ENCODE results near the gene FIP1L1. TPM values are rescaled to one million over a fixed set of nuclear protein-coding genes. Genes with fewer than 3 reads are reported as not detected.

Gene FIP1L1
- total and polyA plus RNA-seq, 2 of the 13 experiments (the other 11 are each of a cell fraction or from before 2014, with no cell fraction given), result 14.9 to 69.4 TPM

DNA sequence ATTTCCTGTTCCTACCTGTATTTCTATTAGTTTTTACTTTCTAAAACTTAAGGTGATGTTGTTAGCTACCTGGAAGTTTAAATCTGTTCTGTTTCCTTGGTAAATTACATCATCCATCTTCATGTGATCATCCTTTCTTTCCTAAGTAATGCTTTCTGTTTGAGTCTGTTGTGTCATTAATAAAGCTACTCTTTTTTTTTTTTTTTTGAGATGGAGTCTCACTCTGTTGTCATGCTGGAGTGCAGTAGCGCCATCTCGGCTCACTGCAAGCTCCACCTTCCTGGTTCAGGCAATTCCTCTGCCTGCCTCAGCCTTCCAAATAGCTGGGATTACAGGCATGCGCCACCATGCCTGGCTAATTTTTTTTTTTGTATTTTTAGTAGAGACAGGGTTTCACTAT, 73.3 kb downstream of the FIP1L1 start:
- POLR2A ChIA-PET, result no interaction called here
- H3K36me3 ChIP-seq (replicated peaks in 1 of 2; ENCODE audit: control insufficient read depth in 1 of 2, insufficient read depth in 2 of 2, low read length in 2 of 2), result peaks cover 11 to 31% of the 10 kb centered on the region in 2 experiments; a peak in 4 of 5 replicates
- no peak overlapping the region for H3K27ac ChIP-seq (ENCODE audit: extremely low read length, insufficient read depth, low read length)
- TF ChIP-seq, protein P1, sequence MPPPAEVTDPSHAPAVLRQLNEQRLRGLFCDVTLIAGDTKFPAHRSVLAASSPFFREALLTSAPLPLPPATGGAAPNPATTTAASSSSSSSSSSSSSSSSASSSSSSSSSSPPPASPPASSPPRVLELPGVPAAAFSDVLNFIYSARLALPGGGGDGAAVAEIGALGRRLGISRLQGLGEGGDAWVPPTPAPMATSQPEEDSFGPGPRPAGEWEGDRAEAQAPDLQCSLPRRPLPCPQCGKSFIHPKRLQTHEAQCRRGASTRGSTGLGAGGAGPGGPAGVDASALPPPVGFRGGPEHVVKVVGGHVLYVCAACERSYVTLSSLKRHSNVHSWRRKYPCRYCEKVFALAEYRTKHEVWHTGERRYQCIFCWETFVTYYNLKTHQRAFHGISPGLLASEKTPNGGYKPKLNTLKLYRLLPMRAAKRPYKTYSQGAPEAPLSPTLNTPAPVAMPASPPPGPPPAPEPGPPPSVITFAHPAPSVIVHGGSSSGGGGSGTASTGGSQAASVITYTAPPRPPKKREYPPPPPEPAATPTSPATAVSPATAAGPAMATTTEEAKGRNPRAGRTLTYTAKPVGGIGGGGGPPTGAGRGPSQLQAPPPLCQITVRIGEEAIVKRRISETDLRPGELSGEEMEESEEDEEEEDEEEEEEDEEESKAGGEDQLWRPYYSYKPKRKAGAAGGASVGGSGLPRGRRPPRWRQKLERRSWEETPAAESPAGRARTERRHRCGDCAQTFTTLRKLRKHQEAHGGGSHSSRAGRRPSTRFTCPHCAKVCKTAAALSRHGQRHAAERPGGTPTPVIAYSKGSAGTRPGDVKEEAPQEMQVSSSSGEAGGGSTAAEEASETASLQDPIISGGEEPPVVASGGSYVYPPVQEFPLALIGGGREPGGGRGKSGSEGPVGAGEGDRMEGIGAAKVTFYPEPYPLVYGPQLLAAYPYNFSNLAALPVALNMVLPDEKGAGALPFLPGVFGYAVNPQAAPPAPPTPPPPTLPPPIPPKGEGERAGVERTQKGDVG (CRISPR knock-in tag; IDR thresholded peaks at IDR 0.05; ENCODE audit: borderline replicate concordance), result no peak
- TF ChIP-seq SRSF1 (optimal IDR thresholded peaks at IDR 0.05; ENCODE audit: low read depth, low read length), result no peak
- no peak for TF ChIP-seq ZKSCAN1 (IDR thresholded peaks at IDR 0.05; ENCODE audit: low read length)
- no peak for TF ChIP-seq ZNF136 (CRISPR knock-in tag; IDR thresholded peaks at IDR 0.05; ENCODE audit: low read depth)
- TF ChIP-seq CREM (IDR thresholded peaks at IDR 0.05), result no peak
- TF ChIP-seq CREM (CRISPR knock-in tag; IDR thresholded peaks at IDR 0.05), result no peak
- TF ChIP-seq ZNF780A (CRISPR knock-in tag; IDR thresholded peaks at IDR 0.05), result no peak
- TF ChIP-seq, protein P2, sequence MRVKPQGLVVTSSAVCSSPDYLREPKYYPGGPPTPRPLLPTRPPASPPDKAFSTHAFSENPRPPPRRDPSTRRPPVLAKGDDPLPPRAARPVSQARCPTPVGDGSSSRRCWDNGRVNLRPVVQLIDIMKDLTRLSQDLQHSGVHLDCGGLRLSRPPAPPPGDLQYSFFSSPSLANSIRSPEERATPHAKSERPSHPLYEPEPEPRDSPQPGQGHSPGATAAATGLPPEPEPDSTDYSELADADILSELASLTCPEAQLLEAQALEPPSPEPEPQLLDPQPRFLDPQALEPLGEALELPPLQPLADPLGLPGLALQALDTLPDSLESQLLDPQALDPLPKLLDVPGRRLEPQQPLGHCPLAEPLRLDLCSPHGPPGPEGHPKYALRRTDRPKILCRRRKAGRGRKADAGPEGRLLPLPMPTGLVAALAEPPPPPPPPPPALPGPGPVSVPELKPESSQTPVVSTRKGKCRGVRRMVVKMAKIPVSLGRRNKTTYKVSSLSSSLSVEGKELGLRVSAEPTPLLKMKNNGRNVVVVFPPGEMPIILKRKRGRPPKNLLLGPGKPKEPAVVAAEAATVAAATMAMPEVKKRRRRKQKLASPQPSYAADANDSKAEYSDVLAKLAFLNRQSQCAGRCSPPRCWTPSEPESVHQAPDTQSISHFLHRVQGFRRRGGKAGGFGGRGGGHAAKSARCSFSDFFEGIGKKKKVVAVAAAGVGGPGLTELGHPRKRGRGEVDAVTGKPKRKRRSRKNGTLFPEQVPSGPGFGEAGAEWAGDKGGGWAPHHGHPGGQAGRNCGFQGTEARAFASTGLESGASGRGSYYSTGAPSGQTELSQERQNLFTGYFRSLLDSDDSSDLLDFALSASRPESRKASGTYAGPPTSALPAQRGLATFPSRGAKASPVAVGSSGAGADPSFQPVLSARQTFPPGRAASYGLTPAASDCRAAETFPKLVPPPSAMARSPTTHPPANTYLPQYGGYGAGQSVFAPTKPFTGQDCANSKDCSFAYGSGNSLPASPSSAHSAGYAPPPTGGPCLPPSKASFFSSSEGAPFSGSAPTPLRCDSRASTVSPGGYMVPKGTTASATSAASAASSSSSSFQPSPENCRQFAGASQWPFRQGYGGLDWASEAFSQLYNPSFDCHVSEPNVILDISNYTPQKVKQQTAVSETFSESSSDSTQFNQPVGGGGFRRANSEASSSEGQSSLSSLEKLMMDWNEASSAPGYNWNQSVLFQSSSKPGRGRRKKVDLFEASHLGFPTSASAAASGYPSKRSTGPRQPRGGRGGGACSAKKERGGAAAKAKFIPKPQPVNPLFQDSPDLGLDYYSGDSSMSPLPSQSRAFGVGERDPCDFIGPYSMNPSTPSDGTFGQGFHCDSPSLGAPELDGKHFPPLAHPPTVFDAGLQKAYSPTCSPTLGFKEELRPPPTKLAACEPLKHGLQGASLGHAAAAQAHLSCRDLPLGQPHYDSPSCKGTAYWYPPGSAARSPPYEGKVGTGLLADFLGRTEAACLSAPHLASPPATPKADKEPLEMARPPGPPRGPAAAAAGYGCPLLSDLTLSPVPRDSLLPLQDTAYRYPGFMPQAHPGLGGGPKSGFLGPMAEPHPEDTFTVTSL (CRISPR knock-in tag; IDR thresholded peaks at IDR 0.05; ENCODE audit: borderline replicate concordance), result no peak
- TF ChIP-seq, protein P3, sequence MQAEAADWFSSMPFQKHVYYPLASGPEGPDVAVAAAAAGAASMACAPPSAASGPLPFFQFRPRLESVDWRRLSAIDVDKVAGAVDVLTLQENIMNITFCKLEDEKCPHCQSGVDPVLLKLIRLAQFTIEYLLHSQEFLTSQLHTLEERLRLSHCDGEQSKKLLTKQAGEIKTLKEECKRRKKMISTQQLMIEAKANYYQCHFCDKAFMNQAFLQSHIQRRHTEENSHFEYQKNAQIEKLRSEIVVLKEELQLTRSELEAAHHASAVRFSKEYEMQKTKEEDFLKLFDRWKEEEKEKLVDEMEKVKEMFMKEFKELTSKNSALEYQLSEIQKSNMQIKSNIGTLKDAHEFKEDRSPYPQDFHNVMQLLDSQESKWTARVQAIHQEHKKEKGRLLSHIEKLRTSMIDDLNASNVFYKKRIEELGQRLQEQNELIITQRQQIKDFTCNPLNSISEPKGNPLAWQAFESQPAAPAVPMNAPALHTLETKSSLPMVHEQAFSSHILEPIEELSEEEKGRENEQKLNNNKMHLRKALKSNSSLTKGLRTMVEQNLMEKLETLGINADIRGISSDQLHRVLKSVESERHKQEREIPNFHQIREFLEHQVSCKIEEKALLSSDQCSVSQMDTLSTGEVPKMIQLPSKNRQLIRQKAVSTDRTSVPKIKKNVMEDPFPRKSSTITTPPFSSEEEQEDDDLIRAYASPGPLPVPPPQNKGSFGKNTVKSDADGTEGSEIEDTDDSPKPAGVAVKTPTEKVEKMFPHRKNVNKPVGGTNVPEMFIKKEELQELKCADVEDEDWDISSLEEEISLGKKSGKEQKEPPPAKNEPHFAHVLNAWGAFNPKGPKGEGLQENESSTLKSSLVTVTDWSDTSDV (CRISPR knock-in tag; IDR thresholded peaks at IDR 0.05), result no peak
- no peak for TF ChIP-seq ATF1 (CRISPR knock-in tag; IDR thresholded peaks at IDR 0.05)
- TF ChIP-seq STAT5B (CRISPR knock-in tag; IDR thresholded peaks at IDR 0.05), result no peak
- H3K27me3 ChIP-seq (ENCODE audit: control insufficient read depth in 1 of 2, insufficient read depth in 2 of 2, low read length in 2 of 2), result no peaks in the 10 kb centered on the region
- FAIRE-seq, result no peak
- no peaks in the 10 kb centered on the region for H4K20me1 ChIP-seq (ENCODE audit: insufficient read depth, low read length)
- no peak overlapping the region for H3K4me3 ChIP-seq (replicated peaks in 1 of 3; ENCODE audit: insufficient read depth in 1 of 3, low read depth in 2 of 3, low read length in 3 of 3)
- BruUV-seq (replicated peaks), result no TSS peak
- H3K9me3 ChIP-seq (ENCODE audit: low read length), result no peaks in the 10 kb centered on the region
- in situ Hi-C loops (cut with HindIII; ENCODE audit: extremely low pct_ligation_motif_present, low pct_unique_long_range_greater_than_20kb), result no loop called here
- DNase-seq (ENCODE audit: low spot score), result no peak
- intact Hi-C loops (cut with micrococcal nuclease; ENCODE audit: unreplicated experiment), result no loop called here
- ATAC-seq, result no peak
- H3K4me1 ChIP-seq (ENCODE audit: insufficient read depth, low read length), result peaks cover 6% of the 10 kb centered on the region
- 97% methylated on average over 3 of the region's 3 CpGs for WGBS (ENCODE audit: low lambda C conversion rate)
- no peak overlapping the region for H3K9ac ChIP-seq (ENCODE audit: insufficient read depth, low read depth, low read length)
- H3K79me2 ChIP-seq (ENCODE audit: insufficient read depth, low read length), result no peaks in the 10 kb centered on the region
- H3K4me2 ChIP-seq (ENCODE audit: low read depth, low read length), result no peak overlapping the region
- no peak overlapping the region for H2AFZ ChIP-seq (ENCODE audit: low read length)
- CTCF ChIA-PET (ENCODE audit: low intra/inter-chr PET ratio, low total read pairs), result no interaction called here
